Measurements from ENCODE around the gene RBM47. TPM values are rescaled to one million over a fixed set of nuclear protein-coding genes. Genes with fewer than 3 reads are reported as not detected.

The RBM47 gene
- total and polyA plus RNA-seq, 10 of the 15 experiments (the other 5 are each of a cell fraction or from before 2014, with no cell fraction given), result 7.9 to 45.0 (median 28.7) TPM

GRCh38 chr4:40595981-40596380 lies 33.7 kb downstream of the RBM47 start:
- H3K4me2 ChIP-seq (ENCODE audit: control insufficient read depth, insufficient read depth), result no peak overlapping the region
- H3K79me2 ChIP-seq (ENCODE audit: control insufficient read depth, insufficient read depth, low read length), result peaks cover 32% of the 10 kb centered on the region
- H3K27ac ChIP-seq (ENCODE audit: control insufficient read depth, insufficient read depth), result no peak overlapping the region
- DNase-seq (ENCODE audit: low read depth, low spot score), result no peak
- no peak for ATAC-seq
- 79% methylated on average over 5 of the region's 5 CpGs for WGBS (ENCODE audit: insufficient coverage, insufficient replicate concordance, low lambda C conversion rate, missing lambda C conversion rate)
- H4K20me1 ChIP-seq (ENCODE audit: control insufficient read depth, insufficient read depth), result no peaks in the 10 kb centered on the region
- SMC1A ChIA-PET (ENCODE audit: uncharacterized antibody, unreplicated experiment), result interaction anchor here (0.8 to 0.9 kb wide), 4 partner anchors 11 to 123 kb away, joined by 3 read pairs; no protein-coding TSS in a partner anchor
- no peak overlapping the region for H3K9ac ChIP-seq (ENCODE audit: control insufficient read depth, insufficient read depth, low read length)
- in situ Hi-C loops (cut with MboI), result no loop called here
- H3K4me3 ChIP-seq, result no peak overlapping the region
- POLR2A ChIA-PET, result no interaction called here
- H2AFZ ChIP-seq (ENCODE audit: control insufficient read depth, low read depth, low read length), result no peak overlapping the region
- CTCF ChIA-PET, result interaction anchor here (0.9 kb wide), 1 partner anchor 15 kb away, joined by 3 read pairs; no protein-coding TSS in a partner anchor
- no peaks in the 10 kb centered on the region for H3K27me3 ChIP-seq (replicated peaks in 1 of 2; ENCODE audit: control insufficient read depth in 2 of 2, insufficient read depth in 2 of 2, low read length in 1 of 2)
- H3K36me3 ChIP-seq (ENCODE audit: control insufficient read depth in 2 of 2, insufficient read depth in 2 of 2, low read length in 1 of 2), result peaks cover 8 to 24% of the 10 kb centered on the region in 2 experiments
- no peaks in the 10 kb centered on the region for H3K9me3 ChIP-seq (replicated peaks; ENCODE audit: control insufficient read depth, insufficient read depth, low read length)
- RAD21 ChIA-PET (ENCODE audit: unreplicated experiment), result no interaction called here
- H3K4me1 ChIP-seq (ENCODE audit: control insufficient read depth, insufficient read depth, low read length), result no peaks in the 10 kb centered on the region; the same call in 1 of the 2 replicates
- intact Hi-C loops (cut with micrococcal nuclease; ENCODE audit: unreplicated experiment), result no loop called here
- no TSS peak for BruUV-seq (replicated peaks)
- FAIRE-seq, result no peak
- TF ChIP-seq RB1 (IDR thresholded peaks at IDR 0.05; ENCODE audit: borderline replicate concordance), result no peak
- TF ChIP-seq SPI1 (IDR thresholded peaks at IDR 0.05; ENCODE audit: borderline replicate concordance, insufficient read depth, low read depth, low read length), result no peak
- TF ChIP-seq ZNF24 (IDR thresholded peaks at IDR 0.05), result no peak
- TF ChIP-seq DPF2 (IDR thresholded peaks at IDR 0.05), result no peak
- no peak for TF ChIP-seq ZBED1 (IDR thresholded peaks at IDR 0.05; ENCODE audit: borderline replicate concordance)
- no peak for TF ChIP-seq EZH2 (IDR thresholded peaks at IDR 0.05; ENCODE audit: borderline replicate concordance, control insufficient read depth, low read depth, low read length)
- TF ChIP-seq NFYA (IDR thresholded peaks at IDR 0.05; ENCODE audit: borderline replicate concordance, low read depth, low read length), result no peak
- no peak for TF ChIP-seq ZNF384 (IDR thresholded peaks at IDR 0.05; ENCODE audit: borderline replicate concordance, low read depth, low read length)
- no peak for TF ChIP-seq STAT1 (conservative IDR thresholded peaks at IDR 0.05)
- no peak for TF ChIP-seq ZNF622 (IDR thresholded peaks at IDR 0.05)
- no peak for TF ChIP-seq CEBPB (IDR thresholded peaks at IDR 0.05; ENCODE audit: borderline replicate concordance in 1 of 2, low read depth in 2 of 2, low read length in 2 of 2)
- TF ChIP-seq ZNF274 (IDR thresholded peaks at IDR 0.05; ENCODE audit: insufficient read depth, insufficient read length), result no peak
- TF ChIP-seq PML (IDR thresholded peaks at IDR 0.05; ENCODE audit: low read length), result no peak
- TF ChIP-seq POLR2AphosphoS5 (IDR thresholded peaks at IDR 0.05; ENCODE audit: low read length), result no peak
- TF ChIP-seq POU2F2 (IDR thresholded peaks at IDR 0.05; ENCODE audit: borderline replicate concordance, low read depth, low read length), result no peak
- TF ChIP-seq FOXM1 (IDR thresholded peaks at IDR 0.05; ENCODE audit: low read depth, low read length), result no peak
- no peak for TF ChIP-seq RELB (IDR thresholded peaks at IDR 0.05; ENCODE audit: low read depth)
- no peak for TF ChIP-seq BCL11A (IDR thresholded peaks at IDR 0.05; ENCODE audit: low read depth, low read length)
- TF ChIP-seq TARDBP (IDR thresholded peaks at IDR 0.05; ENCODE audit: borderline replicate concordance), result no peak
- TF ChIP-seq SREBF2 (IDR thresholded peaks at IDR 0.05; ENCODE audit: low read length), result no peak

All from GM12878 (cell line).